ENCODE results near the gene NUP85.

DNA sequence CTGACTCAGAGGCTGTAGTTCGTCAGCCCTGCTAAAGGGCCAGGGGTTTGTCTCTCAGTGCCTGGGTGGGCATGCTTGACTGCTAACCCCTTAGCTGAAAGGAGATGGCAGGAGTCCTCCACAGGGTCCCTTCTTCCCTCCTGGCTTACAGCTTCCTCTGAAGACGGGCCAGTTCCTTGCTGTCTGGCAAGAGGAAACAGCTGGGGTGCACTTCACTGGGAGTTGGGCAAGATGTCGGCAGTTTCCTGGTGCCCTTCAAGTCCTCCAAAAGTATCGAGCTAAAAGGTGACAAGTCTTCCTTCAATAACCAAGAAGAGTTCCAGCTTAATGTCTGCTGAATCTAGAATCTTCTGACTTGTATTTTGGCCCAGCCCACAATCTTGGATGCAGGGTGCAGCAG lies 23.4 kb downstream of the NUP85 start:
- TF ChIP-seq, protein P1, sequence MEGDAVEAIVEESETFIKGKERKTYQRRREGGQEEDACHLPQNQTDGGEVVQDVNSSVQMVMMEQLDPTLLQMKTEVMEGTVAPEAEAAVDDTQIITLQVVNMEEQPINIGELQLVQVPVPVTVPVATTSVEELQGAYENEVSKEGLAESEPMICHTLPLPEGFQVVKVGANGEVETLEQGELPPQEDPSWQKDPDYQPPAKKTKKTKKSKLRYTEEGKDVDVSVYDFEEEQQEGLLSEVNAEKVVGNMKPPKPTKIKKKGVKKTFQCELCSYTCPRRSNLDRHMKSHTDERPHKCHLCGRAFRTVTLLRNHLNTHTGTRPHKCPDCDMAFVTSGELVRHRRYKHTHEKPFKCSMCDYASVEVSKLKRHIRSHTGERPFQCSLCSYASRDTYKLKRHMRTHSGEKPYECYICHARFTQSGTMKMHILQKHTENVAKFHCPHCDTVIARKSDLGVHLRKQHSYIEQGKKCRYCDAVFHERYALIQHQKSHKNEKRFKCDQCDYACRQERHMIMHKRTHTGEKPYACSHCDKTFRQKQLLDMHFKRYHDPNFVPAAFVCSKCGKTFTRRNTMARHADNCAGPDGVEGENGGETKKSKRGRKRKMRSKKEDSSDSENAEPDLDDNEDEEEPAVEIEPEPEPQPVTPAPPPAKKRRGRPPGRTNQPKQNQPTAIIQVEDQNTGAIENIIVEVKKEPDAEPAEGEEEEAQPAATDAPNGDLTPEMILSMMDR (conservative IDR thresholded peaks at IDR 0.05; ENCODE audit: low read length), result no peak
- no peak for TF ChIP-seq EZH2phosphoT487 (IDR thresholded peaks at IDR 0.05; ENCODE audit: borderline replicate concordance, low read depth, low read length)
